Sigmoid colon (tissue), 4 donors: Measurements from ENCODE around the gene FOXN4.

Source experiments
- CTCF ChIP-seq, 4 experiments: fragments of 450-650 bp in 3 of 4; fragments of 200-600 bp in 1 of 4; IDR thresholded peaks; one replicate each; pipeline ENCODE4 v1.5.1; 2016 to 2019; ENCODE audit warnings: antibody characterized with exemption in 4 of 4, mild to moderate bottlenecking in 3 of 4, moderate library complexity in 2 of 4
- EP300 ChIP-seq, 4 donors: sonication (generic); formaldehyde crosslinking; IDR thresholded peaks; one replicate each; pipeline ENCODE4 v1.6.1; 2017; ENCODE audit warnings: antibody characterized with exemption in 4 of 4
- POLR2A ChIP-seq, 2 donors: fragments of 450-650 bp; IDR thresholded peaks; one replicate each; pipeline ENCODE4 v1.6.1; 2016; ENCODE audit warnings: antibody characterized with exemption in 2 of 2, mild to moderate bottlenecking in 2 of 2, moderate library complexity in 2 of 2
- POLR2AphosphoS5 ChIP-seq, 4 donors: sonication (generic); formaldehyde crosslinking; IDR thresholded peaks; one replicate each; pipeline ENCODE4 v1.6.1; 2017; ENCODE audit warnings: antibody characterized with exemption in 4 of 4

GRCh38 chr12:109331301-109331952 lies 22.3 kb upstream of the FOXN4 start:
- TF ChIP-seq CTCF (IDR thresholded peaks at IDR 0.05), result no peak
- TF ChIP-seq POLR2A (IDR thresholded peaks at IDR 0.05), result no peak
- TF ChIP-seq POLR2AphosphoS5 (IDR thresholded peaks at IDR 0.05), result no peak
- no peak for TF ChIP-seq EP300 (IDR thresholded peaks at IDR 0.05)
